GM19239 (cell line): ENCODE data around the gene CENPO.

Experiments
- DNase-seq: peaks from one replicate; pipeline ENCODE4 v3.0.0; 2011; ENCODE audit warnings: low spot score; ENCODE audit not compliant: insufficient read length
- FAIRE-seq: peaks from 2 replicates; lab custom pipeline; 2011; peaks lifted over from hg19 to GRCh38; lab: Jason Lieb, UNC

CENPO gene

DNA sequence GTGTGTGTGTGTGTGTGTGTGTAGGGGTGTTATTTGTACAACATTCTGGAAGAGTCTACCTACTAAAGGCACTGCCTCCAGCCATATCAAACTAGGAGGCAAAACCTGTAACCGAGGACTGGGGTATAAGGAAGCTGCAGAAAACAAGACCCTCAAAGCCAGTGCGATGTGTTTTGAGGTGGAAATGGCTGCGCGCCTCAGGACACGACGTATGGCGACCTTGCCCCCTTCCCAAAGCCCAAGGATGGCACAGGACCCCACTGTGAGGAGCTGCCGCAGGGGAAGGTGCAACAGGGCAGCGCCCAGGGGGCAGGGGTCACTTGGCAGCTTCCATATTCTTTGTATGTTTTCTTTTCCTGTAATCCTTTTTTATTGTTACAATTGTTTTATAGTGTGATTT lies 59.8 kb downstream of the CENPO start:
- no peak for FAIRE-seq
- DNase-seq: no peak

DNA sequence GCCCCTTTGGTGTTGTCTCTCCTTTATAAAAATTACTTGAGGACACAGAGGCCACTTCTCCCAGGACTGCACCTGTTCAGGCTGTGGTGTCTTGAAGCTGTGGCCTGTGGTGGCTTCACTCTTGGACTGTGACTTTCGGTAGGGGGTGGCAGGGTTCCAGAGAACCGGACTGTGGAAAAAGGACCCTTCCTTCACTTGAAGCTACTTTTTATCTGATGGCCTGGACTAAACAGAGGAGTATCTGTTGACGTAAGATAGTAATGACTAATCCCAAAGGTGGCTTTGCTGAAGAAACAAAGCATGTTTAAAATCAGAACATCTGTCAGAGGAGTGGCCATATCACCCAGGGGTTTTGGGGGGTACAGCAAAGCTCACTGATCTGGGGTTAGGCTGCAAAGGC lies 60.8 kb downstream of the CENPO start:
- FAIRE-seq (no peak), DNase-seq (no peak)

DNA sequence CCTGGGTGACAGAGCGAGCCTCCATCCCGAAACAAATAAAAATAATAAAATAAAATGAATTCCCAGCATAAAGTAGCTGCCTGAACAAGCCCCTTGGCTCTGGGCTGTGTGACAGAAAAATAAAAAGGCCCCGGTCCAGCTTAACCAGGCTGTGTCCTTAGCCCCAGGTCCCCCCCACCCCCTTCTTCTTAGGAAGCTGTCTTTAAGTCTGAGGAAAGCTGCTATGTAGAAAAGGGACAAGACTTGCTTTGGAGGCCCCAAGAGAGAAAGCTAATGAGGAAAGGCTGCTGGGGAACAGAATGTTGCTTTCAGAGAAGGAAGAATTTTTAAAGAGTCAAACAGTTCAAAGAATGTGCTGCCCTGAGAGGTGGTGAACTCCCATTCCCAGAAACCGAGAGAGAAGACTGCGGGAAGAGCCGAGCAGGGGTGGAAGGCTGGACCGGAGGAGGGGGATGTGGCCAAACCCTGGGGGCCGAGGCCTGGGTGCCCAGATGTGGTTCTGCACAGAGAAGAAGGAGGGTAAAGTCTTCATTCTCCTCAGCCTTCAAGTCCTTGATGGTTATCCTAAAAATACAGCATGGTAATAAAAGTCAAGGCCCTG lies 61.9 kb downstream of the CENPO start:
- DNase-seq (no peak), FAIRE-seq (no peak)

DNA sequence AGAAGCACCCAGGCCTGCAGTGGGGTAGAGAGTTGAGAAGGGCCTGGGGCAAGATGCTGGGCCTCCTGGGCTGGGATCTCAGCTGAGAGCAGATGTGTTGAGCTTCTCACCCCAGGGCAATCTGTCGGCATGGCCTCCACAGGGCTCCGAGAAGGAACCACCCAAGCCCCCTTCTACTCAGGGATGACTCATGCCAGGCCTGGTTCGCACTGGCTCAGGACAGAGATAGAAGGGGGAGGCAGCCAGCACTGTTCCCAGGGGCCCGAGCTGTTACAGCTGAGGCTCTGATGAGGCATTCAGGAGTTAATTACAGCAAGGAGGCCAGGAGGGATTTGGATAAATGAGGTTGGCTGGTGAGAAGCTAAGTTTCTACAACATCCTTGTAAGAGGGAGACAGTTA lies 62.5 kb downstream of the CENPO start:
- no peak for DNase-seq

GRCh38 chr2:24856791-24857211 lies 63.6 kb downstream of the CENPO start:
- FAIRE-seq: no peak
- no peak for DNase-seq

More for the DNA sequence above, 62.5 kb downstream of the CENPO start:
- FAIRE-seq: no peak

DNA sequence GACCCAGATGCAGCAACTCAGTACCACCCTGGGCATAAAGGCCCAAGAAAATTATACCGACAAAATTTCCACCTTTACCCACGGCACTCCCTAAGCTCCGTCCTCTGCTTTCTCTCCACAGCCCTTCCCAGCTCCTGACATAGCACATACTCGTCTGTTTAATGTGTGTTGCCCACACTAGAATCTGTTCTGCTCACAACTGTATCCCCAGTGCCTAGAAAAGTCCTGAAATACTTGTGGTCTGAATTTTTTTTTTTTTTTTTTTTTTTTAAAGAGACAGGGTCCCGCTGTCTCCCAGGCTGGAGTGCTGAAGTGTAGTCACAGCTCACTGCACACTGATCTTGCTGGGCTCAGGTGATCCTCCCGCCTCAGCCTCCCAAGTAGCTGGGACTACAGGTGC lies 64.5 kb downstream of the CENPO start:
- FAIRE-seq (no peak), DNase-seq (no peak)

- FAIRE-seq: no peak
- no peak for DNase-seq
These were observed 65.8 kb downstream of the CENPO start for GRCh38 chr2:24858996-24859395.

- no peak for FAIRE-seq
These were observed 66.9 kb downstream of the CENPO start for GRCh38 chr2:24859968-24860600.

DNA sequence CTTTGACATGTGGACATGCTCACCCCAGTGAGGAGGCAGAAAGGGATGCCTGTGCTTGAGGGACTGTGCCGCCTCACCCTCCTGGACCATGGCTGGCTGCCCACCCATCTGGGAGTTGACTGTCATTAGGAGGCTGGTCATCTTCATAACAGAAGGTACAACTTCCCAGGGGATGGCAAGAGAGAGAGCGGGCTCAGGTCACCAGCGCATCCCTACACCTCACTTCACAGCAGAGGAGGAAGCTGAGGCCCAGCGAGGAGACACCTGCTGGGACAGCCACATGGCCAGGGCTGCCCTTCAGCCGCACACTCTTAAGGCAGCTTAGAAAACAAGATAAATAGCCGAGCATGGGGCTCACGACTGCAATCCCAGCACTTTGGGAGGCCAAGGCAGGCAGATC lies 67.4 kb downstream of the CENPO start:
- DNase-seq (no peak), FAIRE-seq (no peak)

More at GRCh38 chr2:24859968-24860600, 66.9 kb downstream of the CENPO start:
- no peak for DNase-seq

DNA sequence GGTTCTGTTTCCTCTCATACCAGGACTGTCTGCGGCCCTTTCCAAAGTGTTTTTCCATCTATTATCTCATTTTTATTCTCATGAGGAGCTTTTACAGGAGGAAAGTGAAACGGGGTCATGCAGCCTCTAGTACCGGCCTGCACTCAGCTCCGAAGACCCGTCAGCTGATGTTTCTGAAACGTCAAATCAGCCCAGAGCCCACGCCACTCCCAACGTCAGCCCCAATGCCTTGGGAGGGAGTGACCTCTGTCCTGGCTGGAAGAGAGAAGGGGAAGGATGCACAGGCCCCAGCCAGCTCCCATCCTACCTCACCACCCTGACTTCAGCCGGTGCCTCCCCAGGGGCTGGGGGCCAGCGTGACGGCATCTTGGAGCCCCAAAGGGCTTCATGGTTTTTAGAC lies 68.3 kb downstream of the CENPO start:
- DNase-seq: no peak
- FAIRE-seq: no peak

GRCh38 chr2:24863641-24864040 lies 70.4 kb downstream of the CENPO start:
- DNase-seq: no peak
- FAIRE-seq: no peak

DNA sequence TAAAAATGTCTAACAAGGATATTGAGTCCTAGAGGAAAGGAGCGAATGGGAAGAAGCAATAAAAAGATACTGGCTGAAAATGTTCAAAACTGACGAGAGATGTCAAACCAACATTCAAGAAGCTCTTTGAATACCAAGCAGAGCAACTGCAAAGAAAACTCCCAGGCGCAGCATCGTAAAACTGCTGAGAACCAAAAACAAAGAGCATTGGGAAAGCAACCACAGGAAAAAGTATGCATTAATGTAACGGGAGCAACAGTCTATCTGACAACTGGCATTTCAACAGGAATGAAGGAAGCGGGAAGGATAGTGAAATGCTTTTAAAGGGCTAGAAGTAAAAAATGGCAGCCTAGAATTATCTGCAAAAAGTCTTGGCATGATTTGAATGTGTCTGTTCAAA lies 73.7 kb downstream of the CENPO start:
- FAIRE-seq: no peak
- DNase-seq: no peak

DNA sequence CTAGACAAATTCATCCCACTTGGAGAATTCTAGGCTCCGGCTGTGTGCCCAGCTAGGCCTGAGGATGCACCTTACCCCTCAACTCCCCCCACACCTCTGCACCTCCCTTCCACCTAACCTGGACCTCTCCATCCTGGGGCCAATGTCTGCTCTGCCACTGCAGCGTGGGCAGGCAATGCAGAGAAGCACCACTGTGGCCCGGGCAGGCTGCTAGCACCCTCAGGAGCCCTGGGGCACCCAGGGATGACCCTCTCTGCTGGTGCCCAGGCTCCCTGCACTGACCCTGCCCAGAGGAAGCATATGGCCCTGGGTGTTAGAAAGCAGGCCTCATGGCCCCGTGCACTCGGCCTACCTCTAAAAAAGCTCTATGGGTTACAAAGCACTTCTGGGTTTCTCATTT lies 77.2 kb downstream of the CENPO start:
- DNase-seq: no peak
- no peak for FAIRE-seq

DNA sequence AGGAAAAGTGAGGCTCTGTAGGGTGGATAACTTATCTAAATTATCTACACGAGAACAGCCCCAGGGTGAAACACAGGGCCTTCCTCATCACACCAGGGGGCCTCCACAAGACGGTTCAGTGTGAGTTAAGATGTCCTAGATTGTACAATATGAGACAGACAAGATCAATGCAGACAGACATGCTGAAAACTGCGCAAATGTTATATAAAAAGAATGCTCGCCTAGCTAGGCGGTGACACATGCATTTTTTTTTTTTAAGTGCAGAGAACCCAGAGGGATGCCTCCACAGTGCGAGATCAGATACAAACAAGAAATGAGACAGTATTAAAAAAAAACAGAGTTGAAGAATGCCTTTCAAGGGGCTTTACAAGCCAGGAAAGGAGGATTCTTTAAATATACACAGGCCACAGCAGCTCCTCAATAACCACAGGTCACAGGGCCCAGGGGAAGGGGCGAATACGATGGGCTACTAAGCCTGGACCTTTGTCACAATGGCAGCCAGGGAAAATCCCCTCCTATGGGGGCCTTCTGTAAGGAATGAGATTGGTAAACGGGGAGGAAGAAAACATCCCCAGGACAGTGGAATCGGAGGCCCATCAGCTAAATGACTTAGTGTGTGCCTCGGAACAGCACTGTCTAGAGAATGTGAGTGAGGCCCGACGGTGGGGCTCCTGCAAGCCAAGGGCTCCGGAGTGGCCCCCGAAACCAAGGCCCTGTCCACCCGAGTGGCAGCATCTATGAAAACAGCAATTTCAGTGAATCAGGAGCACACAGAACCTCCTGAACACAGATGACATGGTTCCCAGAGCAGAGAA lies 77.9 kb downstream of the CENPO start:
- FAIRE-seq (no peak), DNase-seq (no peak)

DNA sequence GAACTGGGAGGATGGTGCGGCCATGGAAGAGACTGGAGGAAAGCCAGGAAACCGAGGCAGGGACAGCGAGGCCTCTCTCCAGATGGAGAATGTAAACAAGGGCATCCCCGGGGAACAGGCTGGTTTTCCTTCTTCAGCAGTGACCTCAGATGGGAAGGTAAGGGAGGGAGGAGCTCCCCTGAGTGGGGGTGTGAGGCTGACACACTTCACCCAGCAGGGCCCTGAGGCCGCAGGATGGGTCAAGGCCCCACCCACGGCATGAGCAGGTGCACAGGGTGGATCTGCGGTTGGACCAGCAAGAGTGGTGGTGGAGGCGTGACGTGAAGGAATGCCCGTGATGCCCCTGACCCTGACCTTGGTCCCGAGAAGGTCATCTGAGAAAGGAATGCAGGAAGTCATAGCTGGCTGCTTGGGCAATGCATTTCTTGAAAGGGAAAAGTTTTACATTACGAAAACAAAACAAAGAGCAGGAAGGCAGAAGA lies 78.7 kb downstream of the CENPO start:
- DNase-seq (no peak), FAIRE-seq (no peak)
